GM21360 (cell line): Measurements from ENCODE around the gene XAF1.
"Not testable (repeated sequence)": the region's sequence is repeated elsewhere in the genome, so short reads cannot be mapped to it uniquely, and the experiment has no call there.

Source experiments
- ATAC-seq: cut with Tn5 transposase; IDR thresholded peaks from one replicate; pipeline ENCODE4 v1.9.1; 2021; ENCODE audit warnings: mild to moderate bottlenecking, moderate library complexity; ENCODE audit not compliant: unreplicated experiment

XAF1 gene

DNA sequence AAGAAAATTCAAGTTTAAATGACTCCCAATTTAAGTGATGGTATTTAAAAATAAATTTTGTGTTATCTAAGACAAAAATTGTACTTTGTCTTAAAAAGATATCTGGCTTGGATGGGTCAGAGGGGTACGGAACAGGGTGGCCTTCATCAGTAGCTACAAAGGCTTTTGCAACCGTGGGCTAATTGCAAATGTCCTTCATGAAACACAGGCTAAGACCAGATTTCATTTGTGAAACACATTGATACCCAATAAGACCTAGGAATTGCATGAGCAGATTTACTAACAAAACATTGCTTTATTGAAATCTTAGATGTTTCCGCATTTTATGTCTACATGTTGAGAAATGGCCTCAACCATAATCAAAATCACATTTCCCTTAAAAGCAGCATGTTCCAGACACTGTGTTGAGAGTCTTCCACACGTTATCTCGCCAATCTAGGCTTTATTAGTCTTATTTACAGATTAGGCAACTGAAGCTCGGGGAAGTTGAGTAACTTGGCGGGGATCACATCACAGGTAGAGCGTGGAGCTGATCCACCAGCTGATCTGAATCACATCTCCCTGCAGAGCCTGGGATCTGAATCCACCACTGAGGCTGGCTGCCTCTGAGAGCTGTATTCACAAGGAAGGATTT lies 42.0 kb downstream of the XAF1 start:
- ATAC-seq = no peak

DNA sequence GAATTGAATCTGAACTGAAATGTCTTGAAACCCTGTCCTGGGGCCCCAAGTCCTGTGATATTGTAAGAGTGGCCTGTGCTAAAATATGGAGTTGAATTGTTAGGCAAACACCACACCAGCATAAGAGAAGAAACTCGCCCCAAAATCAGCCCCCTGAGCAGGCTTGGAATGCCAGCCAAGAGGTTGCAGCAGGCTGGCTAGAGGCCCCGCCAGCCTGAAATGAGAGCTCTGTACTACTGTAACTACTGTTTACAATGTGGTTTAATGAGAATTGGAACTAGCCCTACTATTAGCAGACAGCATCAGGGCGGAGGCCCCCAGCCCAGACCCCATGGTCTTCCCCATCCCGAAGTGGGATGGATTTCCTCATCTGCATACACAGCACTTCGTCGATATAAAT lies 43.9 kb downstream of the XAF1 start:
- ATAC-seq = no peak

DNA sequence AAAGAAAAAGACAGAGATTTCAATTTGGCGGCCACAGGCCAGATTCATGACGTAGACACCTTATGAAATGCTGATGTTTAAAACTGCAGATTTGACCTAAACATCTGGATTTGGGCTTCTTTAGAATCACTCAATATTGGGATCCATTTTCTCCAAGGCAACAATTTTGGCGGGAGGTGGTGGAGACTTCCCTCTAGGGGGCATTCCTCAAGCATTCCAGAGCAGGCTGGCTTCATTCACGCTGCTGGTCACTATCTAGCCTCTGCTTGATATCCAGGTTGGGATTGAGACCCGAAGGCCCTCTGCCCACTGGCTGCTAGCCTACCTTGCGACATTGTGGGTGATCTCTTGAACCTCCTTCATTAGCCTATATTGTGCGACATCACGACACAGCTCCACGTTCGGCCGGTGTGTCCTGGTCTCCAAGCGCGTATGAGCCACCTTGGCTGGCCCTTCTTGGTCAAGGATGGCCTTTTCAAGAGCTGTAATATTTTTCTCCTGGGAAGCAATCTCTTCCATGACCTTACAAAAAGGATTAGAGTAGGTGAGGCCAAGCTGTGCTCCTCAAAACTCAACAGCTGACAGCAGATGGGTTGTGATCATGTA lies 44.7 kb downstream of the XAF1 start:
- no peak for ATAC-seq

DNA sequence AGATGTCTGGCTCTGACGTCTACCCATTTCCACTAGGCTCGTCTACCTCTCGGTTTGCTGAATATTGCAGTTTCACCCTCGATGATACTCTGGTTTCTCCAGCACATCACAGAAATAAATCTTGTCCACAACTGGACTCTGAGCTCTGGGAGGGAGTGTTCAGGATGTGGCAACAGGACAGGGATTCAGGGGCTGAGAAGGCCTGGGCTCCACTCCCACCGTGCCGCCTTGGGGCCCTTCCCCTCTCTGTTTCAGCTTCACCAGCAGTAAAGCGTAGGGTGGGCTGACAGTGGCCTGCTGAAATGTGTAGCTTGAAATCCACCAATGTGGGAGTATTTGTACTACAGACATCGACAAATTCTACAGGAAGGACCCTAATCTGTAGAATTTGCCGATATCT lies 55.7 kb downstream of the XAF1 start:
- no peak for ATAC-seq

DNA sequence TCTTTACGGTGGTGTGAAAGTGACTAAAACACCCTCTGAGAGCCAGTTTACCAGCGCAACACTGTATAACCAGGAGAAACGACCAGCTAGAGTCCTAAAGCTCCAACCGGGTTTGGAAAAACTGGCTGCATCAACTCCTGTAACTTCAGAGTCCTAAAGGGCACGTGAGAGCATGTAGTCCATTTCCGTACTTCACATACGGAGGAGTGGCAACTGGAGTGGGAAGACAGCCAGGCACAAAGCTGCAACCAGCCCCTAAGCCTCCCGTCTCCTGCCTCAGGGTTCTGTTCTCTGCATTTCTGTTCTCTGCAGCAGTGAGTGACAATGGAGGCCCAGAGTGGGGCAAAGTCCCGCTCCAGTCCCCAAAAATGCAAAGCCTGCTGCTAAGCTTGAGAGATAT lies 56.4 kb downstream of the XAF1 start:
- ATAC-seq = no peak

DNA sequence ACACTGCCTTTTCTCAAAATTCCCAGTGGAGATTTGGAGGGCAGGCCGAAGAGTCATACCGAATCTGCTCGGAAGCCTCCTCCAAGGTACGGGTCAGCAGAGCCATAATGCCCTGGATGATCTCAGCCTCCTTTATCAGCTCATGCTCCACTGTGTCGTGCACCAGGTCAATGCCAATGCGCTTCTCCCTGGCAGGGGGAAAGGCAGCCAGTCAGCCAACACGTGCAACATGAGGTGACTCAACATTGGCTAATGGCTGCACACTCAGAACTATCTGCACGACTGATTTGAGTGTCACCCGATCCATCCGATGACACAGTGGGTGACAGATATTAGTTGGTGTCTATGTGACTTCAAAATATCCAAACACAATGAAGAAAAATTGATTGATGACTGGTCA lies 59.9 kb downstream of the XAF1 start:
- no peak for ATAC-seq

DNA sequence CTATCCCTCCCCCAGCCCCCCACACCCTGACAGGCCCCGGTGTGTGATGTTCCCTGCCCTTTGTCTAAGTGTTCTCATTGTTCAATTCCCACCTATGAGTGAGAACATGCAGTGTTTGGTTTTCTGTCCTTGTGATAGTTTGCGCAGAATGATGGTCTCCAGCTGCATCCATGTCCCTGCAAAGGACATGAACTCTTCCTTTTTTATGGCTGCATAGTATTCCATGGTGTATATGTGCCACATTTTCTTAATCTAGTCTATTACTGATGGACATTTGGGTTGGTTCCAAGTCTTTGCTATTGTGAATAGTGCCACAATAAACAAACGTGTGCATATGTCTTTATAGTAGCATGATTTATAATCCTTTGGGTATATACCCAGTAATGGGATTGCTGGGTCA lies 60.5 kb downstream of the XAF1 start:
- ATAC-seq = not testable (repeated sequence)

DNA sequence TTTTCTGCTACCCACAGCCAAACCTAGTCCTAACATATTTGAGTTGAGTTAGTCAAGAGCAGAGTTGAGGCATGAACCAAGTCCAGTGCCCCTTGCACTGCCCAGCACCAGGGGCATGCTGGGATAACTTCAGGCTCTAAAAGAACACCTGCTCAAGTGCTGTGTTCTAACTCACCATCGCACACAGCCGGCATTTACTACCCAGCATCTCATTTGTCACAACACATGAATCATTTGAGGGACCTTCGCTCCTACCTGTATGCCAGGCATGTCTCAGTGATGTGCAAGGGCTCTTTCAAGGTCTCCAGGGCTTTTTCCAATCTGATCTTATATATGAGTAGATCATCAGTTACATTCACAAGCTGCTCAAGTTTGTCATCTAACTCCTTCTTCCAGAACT lies 63.1 kb downstream of the XAF1 start:
- no peak for ATAC-seq

DNA sequence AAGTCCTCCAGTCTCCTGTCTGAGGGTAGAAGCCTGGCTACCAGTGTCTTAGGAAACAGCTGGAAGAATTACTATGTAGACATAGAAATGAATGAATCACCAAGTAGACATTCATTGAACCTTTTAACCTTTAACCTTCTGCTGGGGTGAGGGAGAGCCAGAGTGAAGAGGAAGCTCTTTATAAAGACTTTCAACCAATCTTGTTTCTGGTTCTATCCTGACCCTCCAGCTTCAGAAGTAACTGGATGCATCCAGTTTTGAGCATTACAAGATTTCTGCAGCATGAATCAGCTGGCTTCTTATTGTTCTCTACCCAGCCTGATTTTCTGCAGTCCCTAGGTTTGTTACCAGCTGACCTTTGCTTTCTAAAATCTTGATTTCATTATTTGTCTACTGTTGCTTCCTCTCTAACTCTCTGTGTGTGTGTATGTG lies 67.2 kb downstream of the XAF1 start:
- no peak for ATAC-seq
